ENCODE results near the gene PRDM12. TPM values are rescaled to one million over a fixed set of nuclear protein-coding genes. Genes with fewer than 3 reads are reported as not detected.

Gene PRDM12
- total and polyA plus RNA-seq, 2 experiments from 2014 or later = 0.30 to 0.55 TPM

GRCh38 chr9:130703501-130703900, 39.1 kb downstream of the PRDM12 start:
- H3K36me3 ChIP-seq = peaks cover 36% of the 10 kb centered on the region
- no peak overlapping the region for H3K27ac ChIP-seq
- TF ChIP-seq, protein P1, sequence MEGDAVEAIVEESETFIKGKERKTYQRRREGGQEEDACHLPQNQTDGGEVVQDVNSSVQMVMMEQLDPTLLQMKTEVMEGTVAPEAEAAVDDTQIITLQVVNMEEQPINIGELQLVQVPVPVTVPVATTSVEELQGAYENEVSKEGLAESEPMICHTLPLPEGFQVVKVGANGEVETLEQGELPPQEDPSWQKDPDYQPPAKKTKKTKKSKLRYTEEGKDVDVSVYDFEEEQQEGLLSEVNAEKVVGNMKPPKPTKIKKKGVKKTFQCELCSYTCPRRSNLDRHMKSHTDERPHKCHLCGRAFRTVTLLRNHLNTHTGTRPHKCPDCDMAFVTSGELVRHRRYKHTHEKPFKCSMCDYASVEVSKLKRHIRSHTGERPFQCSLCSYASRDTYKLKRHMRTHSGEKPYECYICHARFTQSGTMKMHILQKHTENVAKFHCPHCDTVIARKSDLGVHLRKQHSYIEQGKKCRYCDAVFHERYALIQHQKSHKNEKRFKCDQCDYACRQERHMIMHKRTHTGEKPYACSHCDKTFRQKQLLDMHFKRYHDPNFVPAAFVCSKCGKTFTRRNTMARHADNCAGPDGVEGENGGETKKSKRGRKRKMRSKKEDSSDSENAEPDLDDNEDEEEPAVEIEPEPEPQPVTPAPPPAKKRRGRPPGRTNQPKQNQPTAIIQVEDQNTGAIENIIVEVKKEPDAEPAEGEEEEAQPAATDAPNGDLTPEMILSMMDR (IDR thresholded peaks at IDR 0.05; ENCODE audit: low read depth, low read length) = no peak
- no peaks in the 10 kb centered on the region for H3K27me3 ChIP-seq
- no peak for DNase-seq (ENCODE audit: low read depth in 1 of 2, low spot score in 1 of 2)
- no peaks in the 10 kb centered on the region for H3K9me3 ChIP-seq (ENCODE audit: low read depth)
- H3K4me3 ChIP-seq = no peak overlapping the region
- H3K4me1 ChIP-seq (ENCODE audit: low read depth) = peaks cover 3% of the 10 kb centered on the region

DNA sequence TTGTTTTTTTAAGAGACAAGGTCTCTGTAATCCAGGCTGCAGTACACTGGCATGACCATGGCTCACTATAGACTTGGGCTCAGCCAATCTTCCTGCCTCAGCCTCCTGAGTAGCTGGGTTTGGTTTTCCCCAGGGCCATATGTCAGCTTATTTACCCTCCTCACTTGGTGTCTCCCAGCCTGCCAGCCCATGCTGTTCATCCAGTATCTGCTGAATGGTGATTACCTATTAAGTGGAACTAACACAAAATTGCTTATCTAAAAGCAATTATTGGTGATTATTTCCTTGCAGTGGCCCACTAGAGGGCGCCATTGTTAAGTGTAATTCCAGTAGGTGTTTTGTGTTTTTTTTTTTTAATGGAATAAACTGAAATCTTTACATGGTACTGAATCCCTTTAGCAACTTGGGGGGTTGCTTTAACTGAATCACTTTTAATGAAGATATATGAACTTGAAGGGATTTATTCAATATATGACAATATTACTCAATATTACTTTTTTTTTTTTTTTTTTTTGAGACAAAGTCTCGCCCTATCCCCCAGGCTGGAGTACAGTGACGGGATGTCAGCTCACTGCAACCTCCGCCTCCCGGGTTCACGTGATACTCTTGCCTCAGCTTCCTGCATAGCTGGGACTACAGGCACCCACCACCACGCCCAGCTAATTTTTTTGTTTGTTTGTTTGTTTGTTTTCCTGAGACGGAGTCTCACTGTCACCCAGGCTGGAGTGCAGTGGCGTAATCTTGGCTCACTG, 43.0 kb downstream of the PRDM12 start:
- TF ChIP-seq, protein P1 (IDR thresholded peaks at IDR 0.05; ENCODE audit: low read depth, low read length) = peak; percentile 70
- Histone ChIP-seq H3K4me1 (ENCODE audit: low read depth) (no peaks in the 10 kb centered on the region), H3K4me3 (no peak overlapping the region), H3K36me3 (peaks cover 21% of the 10 kb centered on the region), H3K9me3 (ENCODE audit: low read depth) (no peaks in the 10 kb centered on the region), H3K27me3 (no peaks in the 10 kb centered on the region), H3K27ac (no peak overlapping the region)
- DNase-seq (ENCODE audit: low read depth in 1 of 2, low spot score in 1 of 2) = peak; percentile 73 to 80

- H3K27ac ChIP-seq = no peak overlapping the region
- peaks cover 8% of the 10 kb centered on the region for H3K4me1 ChIP-seq (ENCODE audit: low read depth)
- no peak overlapping the region for H3K4me3 ChIP-seq
- no peaks in the 10 kb centered on the region for H3K9me3 ChIP-seq (ENCODE audit: low read depth)
- no peaks in the 10 kb centered on the region for H3K36me3 ChIP-seq
- TF ChIP-seq, protein P1 (IDR thresholded peaks at IDR 0.05; ENCODE audit: low read depth, low read length) = no peak
- no peak for DNase-seq (ENCODE audit: low read depth in 1 of 2, low spot score in 1 of 2)
- H3K27me3 ChIP-seq = no peaks in the 10 kb centered on the region
Measured at GRCh38 chr9:130710822-130711352, 46.5 kb downstream of the PRDM12 start.

DNA sequence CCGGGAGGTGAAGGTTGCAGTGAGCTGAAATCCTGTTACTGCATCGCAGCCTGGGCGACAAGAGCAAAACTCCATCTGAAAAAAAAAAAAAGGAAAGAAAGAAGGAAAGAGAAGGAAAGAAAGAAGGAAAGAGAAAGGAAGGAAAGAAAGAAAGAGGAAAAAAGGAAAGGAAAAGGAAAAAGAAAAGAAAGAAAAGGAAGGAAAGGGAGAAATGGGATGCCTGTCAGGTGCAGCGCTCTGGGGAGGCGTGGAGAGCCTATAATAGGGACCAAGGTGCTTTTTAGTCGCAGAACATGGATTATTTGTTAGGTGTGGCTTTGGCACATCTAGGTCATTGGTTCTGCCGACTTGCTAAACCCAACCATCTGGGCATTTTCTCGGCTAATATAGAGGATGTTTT, 47.1 kb downstream of the PRDM12 start:
- Histone ChIP-seq H3K9me3 (ENCODE audit: low read depth) (no peaks in the 10 kb centered on the region), H3K4me1 (ENCODE audit: low read depth) (peaks cover 8% of the 10 kb centered on the region), H3K27me3 (no peaks in the 10 kb centered on the region), H3K4me3 (no peak overlapping the region), H3K36me3 (no peaks in the 10 kb centered on the region), H3K27ac (no peak overlapping the region)
- no peak for DNase-seq (ENCODE audit: low read depth in 1 of 2, low spot score in 1 of 2)
- TF ChIP-seq, protein P1 (IDR thresholded peaks at IDR 0.05; ENCODE audit: low read depth, low read length) = no peak

DNA sequence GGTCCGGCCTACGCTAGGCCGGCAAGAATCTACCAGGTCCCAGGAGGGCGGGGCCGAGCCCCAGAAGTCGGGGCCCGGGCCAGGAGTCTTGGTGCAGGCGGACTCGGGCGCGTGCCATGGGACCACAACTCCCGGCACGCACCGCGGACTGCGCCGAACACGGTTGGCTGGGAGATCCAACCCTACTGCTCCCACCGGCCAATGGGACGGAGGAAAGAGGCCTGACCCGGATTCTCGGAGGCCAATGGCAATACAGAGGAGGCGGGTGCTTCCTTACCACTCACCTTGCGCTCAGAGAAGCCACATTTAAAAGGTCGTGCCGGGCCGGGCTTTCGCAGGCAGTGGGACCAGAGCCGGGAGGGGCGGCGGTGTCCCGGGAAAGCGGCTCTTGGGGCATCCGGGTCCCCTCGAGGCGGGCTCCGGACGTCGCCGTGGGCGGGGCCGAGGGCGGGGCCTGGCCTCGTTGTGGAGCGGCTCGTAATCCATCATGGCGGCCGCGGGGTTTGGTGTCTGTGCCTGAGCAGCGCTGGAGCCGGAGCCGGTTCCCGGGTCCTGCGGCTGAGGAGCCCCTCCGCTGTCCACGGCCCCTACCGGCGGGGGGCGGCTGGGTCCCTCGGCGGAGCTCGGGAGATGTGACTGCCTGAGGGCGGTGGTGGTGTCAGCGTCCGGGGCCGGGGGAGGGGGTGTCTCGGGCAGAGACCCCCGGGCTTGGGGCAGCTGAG, 48.3 kb downstream of the PRDM12 start:
- Histone ChIP-seq H3K27ac (peak overlapping the region; percentile 98), H3K4me1 (ENCODE audit: low read depth) (peaks cover 8% of the 10 kb centered on the region), H3K9me3 (ENCODE audit: low read depth) (no peaks in the 10 kb centered on the region), H3K27me3 (no peaks in the 10 kb centered on the region), H3K36me3 (no peaks in the 10 kb centered on the region), H3K4me3 (peak overlapping the region; percentile 89)
- peak; percentile 99 to 100 for DNase-seq (ENCODE audit: low read depth in 1 of 2, low spot score in 1 of 2)
- TF ChIP-seq, protein P1 (IDR thresholded peaks at IDR 0.05; ENCODE audit: low read depth, low read length) = no peak

All from cardiac muscle cell (in vitro differentiated cells and primary cell).